Embryonic facial prominence (tissue), 1 donor: ENCODE data around the gene NOX3.

Source experiments
- DNase-seq: peaks from one replicate; pipeline ENCODE4 v3.0.0-alpha.2; 2016; ENCODE audit errors: extremely low spot score

The NOX3 gene

GRCh38 chr6:155434096-155434495, 21.5 kb downstream of the NOX3 start:
- DNase-seq: no peak

- DNase-seq: no peak
These were observed 23.3 kb downstream of the NOX3 start for GRCh38 chr6:155432293-155432692.

GRCh38 chr6:155429321-155429893, 26.2 kb downstream of the NOX3 start:
- no peak for DNase-seq

- DNase-seq: no peak
These were observed 29.2 kb downstream of the NOX3 start for GRCh38 chr6:155426408-155426945.

GRCh38 chr6:155424181-155424580, 31.5 kb downstream of the NOX3 start:
- DNase-seq: no peak

GRCh38 chr6:155422635-155423034, 33.0 kb downstream of the NOX3 start:
- DNase-seq: no peak

- no peak for DNase-seq
These were observed 35.1 kb downstream of the NOX3 start for GRCh38 chr6:155420492-155420891.

- DNase-seq: no peak
These were observed 36.5 kb downstream of the NOX3 start for GRCh38 chr6:155419161-155419560.

- DNase-seq: peak; percentile 29
These were observed 37.5 kb downstream of the NOX3 start for GRCh38 chr6:155418017-155418761.

- DNase-seq: no peak
These were observed 38.2 kb downstream of the NOX3 start for GRCh38 chr6:155417454-155417853.

- no peak for DNase-seq
These were observed 39.7 kb downstream of the NOX3 start for GRCh38 chr6:155415953-155416352.

GRCh38 chr6:155414049-155414448, 41.6 kb downstream of the NOX3 start:
- DNase-seq: no peak

- DNase-seq: no peak
These were observed 43.3 kb downstream of the NOX3 start for GRCh38 chr6:155412335-155412734.

GRCh38 chr6:155411154-155412052, 44.2 kb downstream of the NOX3 start:
- no peak for DNase-seq

GRCh38 chr6:155409391-155409790, 46.2 kb downstream of the NOX3 start:
- no peak for DNase-seq

GRCh38 chr6:155408981-155409380, 46.7 kb downstream of the NOX3 start:
- DNase-seq: no peak

GRCh38 chr6:155408231-155408630, 47.4 kb downstream of the NOX3 start:
- no peak for DNase-seq

GRCh38 chr6:155406801-155407200, 48.8 kb downstream of the NOX3 start:
- DNase-seq: no peak

GRCh38 chr6:155404937-155405336, 50.7 kb downstream of the NOX3 start:
- DNase-seq: no peak

- DNase-seq: no peak
These were observed 52.9 kb downstream of the NOX3 start for GRCh38 chr6:155402656-155403304.

- DNase-seq: no peak
These were observed 55.0 kb downstream of the NOX3 start for GRCh38 chr6:155400654-155400965.
